NCI-H69 (cell line): ENCODE data around the gene CDC42BPB.

Experiments
- DNase-seq: peaks from one replicate; lab custom pipeline; 2025; lab: John Stamatoyannopoulos, UW

Gene CDC42BPB

DNA sequence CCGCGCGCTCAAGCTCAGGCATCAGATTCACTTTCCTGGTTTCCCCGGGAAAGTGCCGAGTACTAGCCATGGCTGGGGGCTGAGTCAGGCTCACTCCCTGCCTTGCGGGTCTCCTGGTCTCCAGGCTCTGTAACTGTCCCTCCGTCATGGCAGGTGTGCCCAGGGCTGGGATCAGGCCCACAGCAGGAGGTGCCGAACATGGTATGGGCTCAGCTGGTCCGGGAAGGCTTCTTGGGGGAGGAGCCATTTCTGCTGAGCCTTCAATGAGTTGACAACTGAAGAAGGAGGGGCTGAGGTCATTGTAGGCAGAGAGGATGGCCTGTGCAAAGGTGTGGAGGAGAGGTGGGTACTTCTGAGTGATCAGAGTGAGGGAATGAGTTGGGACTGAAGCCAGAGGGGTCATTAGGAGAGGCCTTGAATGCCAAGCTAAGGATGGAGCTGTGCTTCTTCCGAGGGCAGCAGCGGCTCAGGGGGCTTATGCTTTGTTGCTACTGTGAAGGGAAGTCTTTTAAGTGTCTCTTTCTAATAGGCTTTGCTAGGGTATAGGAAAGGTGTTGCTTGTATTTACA lies 37.9 kb upstream of the CDC42BPB start:
- no peak for DNase-seq

DNA sequence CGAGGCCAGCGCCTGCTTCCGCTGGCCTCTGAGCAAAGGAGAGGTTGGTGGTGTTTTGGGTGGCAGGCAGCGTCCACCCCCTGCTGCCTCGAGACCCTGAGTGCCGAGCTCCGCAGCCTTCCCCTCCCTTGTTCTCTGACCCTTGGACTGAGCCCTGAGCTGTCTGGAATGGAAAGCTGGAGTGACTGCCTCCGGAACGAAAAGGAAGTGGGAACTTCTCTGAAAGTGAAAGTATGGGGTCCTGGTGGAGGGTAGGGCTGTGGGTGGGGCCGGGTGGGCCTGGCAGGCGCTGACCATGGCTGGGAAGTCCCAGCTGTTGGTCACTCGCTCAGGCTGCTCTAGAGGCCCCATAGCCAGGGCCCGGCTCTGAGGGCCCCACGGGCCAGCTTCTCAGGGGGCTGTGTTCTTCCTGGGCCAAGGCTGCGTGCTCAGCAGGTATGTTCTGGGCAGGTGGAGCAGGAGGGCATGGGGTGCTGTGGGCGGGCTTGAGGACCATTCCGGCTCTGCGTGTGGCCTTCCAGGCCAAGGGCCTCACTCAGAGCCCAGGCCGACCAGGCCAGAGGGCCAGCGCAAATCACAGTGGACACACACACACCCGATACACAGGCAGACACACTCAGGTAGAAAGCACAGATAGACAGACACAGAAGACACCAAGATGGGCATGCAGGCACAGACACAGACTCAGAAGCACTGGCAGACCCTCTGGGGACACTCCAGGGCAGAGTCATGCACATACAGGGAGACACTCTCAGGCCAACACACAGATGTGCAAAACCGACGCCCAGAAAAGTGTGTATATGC lies 37.3 kb upstream of the CDC42BPB start, which contains the start of gene EXOC3L4:
Gene EXOC3L4, plus strand, starts transcription at position 320 of the 804 bp plus-strand sequence. CDS start 5,495 bp downstream, outside the sequence.
- DNase-seq, result no peak

- no peak for DNase-seq
These were observed 36.6 kb upstream of the CDC42BPB start for GRCh38 chr14:103093856-103094405.

- no peak for DNase-seq
These were observed 34.5 kb upstream of the CDC42BPB start for GRCh38 chr14:103091883-103092222.

DNA sequence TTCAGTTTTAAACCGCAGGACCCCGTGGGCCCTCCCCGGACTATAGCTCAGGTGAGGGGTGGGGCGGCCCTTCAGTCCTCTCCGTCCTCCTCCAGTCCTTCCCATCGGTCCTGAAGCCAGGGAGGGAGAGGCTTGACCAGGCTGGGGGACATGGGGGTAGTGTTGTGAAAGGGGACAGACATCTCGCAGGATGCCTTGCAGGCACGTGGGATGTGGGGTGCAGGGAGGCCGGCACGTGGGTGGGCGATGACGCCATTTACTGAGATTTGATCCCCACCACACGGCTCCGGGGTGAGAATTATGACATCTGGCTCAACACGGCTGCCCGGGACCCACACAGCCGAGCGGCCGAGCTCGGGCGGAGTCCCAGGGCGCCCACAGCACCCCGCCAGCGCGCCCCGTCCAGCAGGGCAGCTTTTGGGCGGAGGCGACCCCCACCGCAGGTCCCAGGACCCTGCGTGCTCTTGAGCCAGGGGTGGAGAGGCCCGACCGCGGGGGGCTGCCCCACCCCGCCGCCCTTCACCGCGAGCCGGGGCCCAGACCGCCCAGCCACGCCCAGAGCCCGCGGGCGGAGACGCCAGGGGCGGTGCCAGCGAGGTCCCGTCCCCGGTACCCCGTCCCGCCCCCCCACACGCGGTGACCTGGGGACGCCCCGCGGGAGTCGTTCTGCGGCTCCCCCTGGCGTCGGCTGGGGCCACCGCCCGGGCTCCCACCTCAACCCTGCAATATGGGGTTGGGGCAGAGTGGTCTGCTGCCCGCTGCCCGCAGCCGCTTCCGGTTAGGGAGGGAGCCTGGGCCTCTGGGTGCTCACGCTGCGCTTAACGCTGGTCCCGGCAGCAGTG lies 33.9 kb upstream of the CDC42BPB start:
- peak; percentile 67 for DNase-seq

DNA sequence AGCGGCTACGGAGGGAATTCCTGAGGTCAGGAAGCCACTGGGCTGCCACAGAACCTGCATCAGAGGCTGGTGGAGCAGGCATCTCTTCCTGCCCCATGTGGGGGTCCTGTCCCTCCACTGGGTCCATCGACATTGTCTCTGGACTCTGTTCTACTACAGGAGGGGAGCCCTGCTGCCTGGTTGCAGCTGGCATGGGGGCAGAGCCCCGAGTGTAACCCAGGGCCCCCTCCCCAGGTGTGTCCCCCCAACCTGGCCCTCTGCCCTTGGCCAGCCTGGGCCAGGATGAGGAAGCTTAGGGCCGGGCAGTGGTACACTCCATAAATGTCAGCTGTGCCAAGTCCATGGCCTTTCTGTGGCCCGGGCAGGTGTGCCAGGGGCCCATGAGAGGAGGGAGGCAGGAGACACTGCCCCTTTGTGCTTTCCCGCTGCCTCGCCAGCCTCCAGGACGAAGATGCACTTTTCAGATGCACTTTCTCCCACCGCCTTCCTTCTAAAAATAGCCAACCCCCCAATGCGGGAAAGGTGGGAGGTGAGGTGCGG lies 33.2 kb upstream of the CDC42BPB start:
- DNase-seq, result no peak

DNA sequence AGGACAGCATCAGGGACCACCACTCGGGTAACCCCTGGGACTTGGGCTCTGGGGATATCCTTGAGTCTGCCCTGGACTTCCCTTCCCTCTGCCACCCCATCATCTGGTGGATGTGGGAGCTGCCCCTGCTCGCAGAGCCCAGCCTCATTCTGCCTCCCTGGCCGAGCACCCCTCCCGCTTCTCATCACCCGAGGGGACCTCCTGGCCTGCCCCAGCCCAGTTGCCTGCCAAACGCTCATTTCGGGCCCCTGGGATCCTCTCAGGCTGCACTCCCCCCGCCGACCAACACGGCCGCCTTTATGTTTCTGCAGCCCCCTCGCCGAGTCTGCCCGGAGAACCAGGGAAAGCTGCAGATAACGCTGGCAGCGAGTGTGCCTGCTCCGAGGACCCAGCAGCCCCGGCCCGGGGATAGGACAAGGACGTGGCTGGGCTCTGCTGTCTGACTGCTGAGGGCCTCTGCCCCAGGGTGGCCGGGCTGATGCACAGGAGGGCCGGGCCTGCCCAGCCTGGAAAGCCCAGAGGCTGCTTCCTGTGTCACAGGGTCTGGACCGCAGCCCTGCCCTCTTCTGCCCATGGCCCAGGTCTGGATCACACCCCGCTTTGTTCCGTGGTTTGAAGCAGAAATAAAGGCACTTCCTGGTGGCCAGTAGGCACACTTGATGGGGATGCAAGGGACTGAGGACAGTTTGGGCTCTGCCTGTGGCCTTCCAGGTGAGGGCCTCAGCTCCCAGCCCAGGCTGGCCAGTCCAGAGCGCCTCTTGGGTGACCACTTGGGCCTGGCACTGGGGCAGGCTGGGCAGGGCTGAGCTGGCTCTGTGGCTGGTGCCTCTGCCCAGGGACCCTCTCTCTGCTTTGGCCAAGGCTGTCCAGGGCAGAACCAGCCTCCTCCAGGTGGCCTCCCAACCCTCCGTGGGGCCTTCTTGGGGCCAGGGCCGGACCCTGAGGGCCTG lies 32.3 kb upstream of the CDC42BPB start:
- DNase-seq, result no peak

- no peak for DNase-seq
These were observed 31.6 kb upstream of the CDC42BPB start for GRCh38 chr14:103088921-103089320.

- peak; percentile 57 for DNase-seq
These were observed 30.0 kb upstream of the CDC42BPB start for GRCh38 chr14:103087343-103087835.

DNA sequence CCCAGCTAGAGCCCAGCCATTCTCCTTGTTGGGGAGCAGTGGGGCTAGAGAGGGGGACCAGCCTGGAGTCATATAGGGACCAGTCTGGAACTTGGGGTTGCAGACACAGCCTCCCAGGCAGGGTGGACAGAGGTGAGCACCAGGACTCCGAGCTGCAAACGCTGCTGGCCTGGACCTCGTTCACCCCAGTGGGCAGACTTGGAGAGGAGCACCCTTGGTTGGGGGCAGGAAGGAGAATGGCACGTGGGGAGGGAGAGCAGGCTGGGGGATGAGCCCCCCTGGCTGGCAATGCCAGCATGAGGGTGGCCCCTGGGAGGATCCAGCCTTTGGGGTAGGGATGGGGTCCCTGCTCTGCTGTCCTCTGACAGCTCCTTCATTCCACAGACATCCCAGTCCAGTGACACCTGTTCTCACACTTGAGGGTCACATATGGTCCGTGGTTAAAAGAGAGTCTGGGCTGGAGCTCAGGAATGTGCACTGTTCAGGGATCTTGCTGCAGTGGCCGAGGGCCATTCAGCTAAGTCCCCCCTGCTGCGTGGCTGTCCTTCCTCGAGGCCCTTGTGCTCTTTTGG lies 29.5 kb upstream of the CDC42BPB start:
- no peak for DNase-seq

GRCh38 chr14:103085106-103086091 lies 28.1 kb upstream of the CDC42BPB start:
- no peak for DNase-seq

DNA sequence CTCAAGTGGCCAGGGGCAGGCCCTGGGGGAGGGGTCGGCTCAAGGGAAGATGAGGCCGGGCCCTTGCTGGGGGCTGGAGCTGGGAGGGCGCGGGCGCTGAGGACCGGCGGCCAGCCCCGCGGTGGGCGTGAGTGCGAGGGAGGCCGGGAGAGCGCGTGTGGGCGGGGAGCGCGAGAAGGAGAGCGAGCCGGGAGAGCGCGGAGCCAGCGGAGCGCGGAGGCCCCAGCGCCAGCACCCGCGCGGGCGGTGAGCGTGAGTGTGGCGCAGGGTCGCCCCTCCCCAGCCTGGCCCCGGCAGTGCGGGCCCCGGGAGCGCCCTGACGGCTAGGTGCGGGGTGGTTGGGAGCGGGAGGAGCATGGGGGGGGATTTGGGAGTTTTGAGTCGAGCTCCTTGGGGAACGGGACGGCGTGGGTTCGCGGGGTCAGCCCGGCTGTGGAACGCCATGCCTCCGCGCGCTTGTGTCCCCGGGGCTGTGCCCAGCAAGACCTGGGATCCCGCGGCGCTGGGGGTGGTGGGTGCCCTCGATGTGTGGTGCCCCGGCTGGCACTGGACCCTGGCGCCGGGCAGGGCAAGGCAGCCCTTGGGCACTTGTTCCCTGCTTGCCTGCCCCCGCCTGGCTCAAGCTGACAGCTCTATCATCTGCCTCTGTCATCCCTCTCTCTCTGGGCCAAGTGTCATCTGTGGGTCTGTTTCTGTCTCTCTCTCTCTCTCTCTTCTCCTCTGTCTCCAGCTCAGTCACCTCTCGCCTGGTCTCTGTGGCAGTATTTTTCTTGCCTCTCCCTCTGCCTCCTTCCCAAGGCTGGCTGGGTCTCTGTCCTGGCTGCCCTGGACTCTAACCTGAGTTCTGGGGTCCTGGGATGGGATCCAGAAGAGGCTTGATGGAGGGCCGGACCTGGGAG lies 26.9 kb upstream of the CDC42BPB start, which contains the start of gene LBHD2:
Gene LBHD2, plus strand, starts transcription at position 190 of the 899 bp plus-strand sequence. CDS start 1,803 bp downstream, outside the sequence.
- DNase-seq, result no peak

- no peak for DNase-seq
These were observed 24.6 kb upstream of the CDC42BPB start for GRCh38 chr14:103081951-103082350.

DNA sequence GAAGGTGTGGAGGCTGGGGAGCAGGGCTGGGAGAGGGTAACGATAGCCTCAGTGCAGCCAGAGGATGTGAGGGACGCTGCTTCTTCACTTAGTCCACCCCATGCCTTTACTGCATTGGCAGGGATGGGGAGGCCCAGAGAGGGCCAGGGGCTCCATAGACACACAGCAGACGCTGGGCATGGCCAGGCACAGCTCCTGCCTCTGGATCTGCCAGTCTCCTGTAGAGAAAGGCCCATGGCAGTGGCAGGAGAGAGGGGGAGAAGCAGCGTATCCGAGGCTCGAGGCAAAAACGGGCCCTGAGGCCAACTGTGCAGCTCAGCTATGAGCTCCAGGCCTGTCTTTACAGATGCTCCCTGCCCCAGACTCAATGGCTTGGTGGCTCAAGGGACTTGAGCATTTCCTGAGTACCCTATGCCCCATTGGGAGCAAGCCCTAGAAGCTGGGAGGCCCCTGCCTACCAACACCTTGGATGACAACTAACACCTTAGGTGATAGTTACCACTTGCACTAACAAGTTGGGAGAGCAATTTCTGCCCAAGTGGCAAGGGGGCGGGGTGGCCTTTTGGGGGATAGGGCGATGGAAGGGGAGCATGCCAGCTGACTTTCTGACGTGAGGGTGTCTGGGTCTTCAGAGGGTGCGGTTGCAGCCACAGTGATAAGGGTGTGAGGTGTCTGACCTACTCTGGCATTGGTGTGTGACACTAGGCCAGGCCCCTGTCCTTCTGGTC lies 21.7 kb upstream of the CDC42BPB start:
- DNase-seq, result no peak

DNA sequence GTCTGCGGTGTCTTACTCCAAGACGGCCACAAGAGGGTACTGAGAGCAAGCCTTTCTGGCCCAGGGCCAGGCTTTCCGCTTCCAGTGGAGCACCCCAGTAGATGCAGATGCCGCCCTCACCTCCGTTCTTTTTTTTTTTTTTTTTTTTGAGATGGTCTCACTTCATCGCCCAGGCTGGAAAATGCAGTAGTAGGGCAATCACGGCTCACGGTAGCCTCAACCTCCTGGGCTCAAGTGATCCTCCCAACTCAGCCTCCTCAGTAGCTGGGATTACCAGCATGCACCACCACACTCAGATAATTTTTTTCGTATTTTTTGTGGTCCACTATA lies 21.0 kb upstream of the CDC42BPB start:
- DNase-seq, result peak; percentile 89

- peak; percentile 57 for DNase-seq
These were observed 17.5 kb upstream of the CDC42BPB start for GRCh38 chr14:103074729-103075367.
